GM12878 (cell line): ENCODE data around the gene GFPT1. TPM values are rescaled to one million over a fixed set of nuclear protein-coding genes. Genes with fewer than 3 reads are reported as not detected.

ENCODE experiments used
- ATAC-seq: fragments of 200-7000 bp; cut with Tn5 transposase; 3 replicates; pipeline ENCODE4 v1.9.1; 2020; ENCODE audit warnings: mild to moderate bottlenecking, moderate library complexity
- BruUV-seq: library from RNA; stranded (reverse); fragments of 400-500 nt; replicated peaks from 2 replicates; lab custom pipeline; 2021; lab: Mats Ljungman, UMichigan
- CTCF ChIA-PET: fragments of 300-600 bp; sonication (Branson Sonifier 250); formaldehyde crosslinking; extraction: SDS; loops from one replicate; lab custom pipeline; 2021; ENCODE audit warnings: inconsistent platforms; lab: Yijun Ruan, JAX
- POLR2A ChIA-PET: fragments of 350-600 bp; formaldehyde crosslinking; extraction: SDS; loops from one replicate; lab custom pipeline; 2021; ENCODE audit warnings: inconsistent platforms; lab: Charles Lee
- RAD21 ChIA-PET: fragments of 300-600 bp; sonication (Branson Sonifier 250); formaldehyde crosslinking; loops from one replicate; lab custom pipeline; 2023; ENCODE audit warnings: antibody characterized with exemption; ENCODE audit not compliant: unreplicated experiment; lab: Charles Lee
- SMC1A ChIA-PET: fragments of 300-600 bp; sonication (Branson Sonifier 250); formaldehyde crosslinking; loops from one replicate; lab custom pipeline; 2023; ENCODE audit not compliant: unreplicated experiment, uncharacterized antibody; lab: Charles Lee
- DNase-seq: peaks from one replicate; pipeline ENCODE4 v3.0.0-alpha.2; 2011; ENCODE audit warnings: low read depth, low spot score
- FAIRE-seq: peaks from 3 replicates; lab custom pipeline; 2011; peaks lifted over from hg19 to GRCh38; lab: Jason Lieb, UNC
- H2AFZ ChIP-seq: 2 replicates; pipeline ENCODE4 v1.6.0; 2011; ENCODE audit warnings: low read depth, low read length, control low read depth; ENCODE audit not compliant: control insufficient read depth
- H3K27ac ChIP-seq: 2 replicates; pipeline ENCODE4 v1.5.1; 2011; ENCODE audit warnings: control low read depth; ENCODE audit not compliant: control insufficient read depth, insufficient read depth
- H3K27me3 ChIP-seq, 2 experiments: replicated peaks in 1 of 2; 2 replicates each; pipeline versions ENCODE4 v1.6.0 to v1.6.1; 2011; ENCODE audit warnings: low read length in 1 of 2; ENCODE audit not compliant: control insufficient read depth in 2 of 2, insufficient read depth in 2 of 2
- H3K36me3 ChIP-seq, 2 experiments: 2 replicates each; pipeline ENCODE4 v1.5.1; 2011; ENCODE audit warnings: low read length in 1 of 2; ENCODE audit not compliant: control insufficient read depth in 2 of 2, insufficient read depth in 2 of 2
- H3K4me1 ChIP-seq: 2 replicates; pipeline ENCODE4 v1.6.1; 2011; ENCODE audit warnings: mild to moderate bottlenecking, low read length, moderate library complexity, mixed read lengths; ENCODE audit not compliant: control insufficient read depth, insufficient read depth
- H3K4me2 ChIP-seq: 2 replicates; pipeline ENCODE4 v1.6.0; 2011; ENCODE audit warnings: control low read depth; ENCODE audit not compliant: control insufficient read depth, insufficient read depth
- H3K4me3 ChIP-seq: fragments of 200-600 bp; sonication (generic); 2 replicates; pipeline ENCODE4 v1.5.1; 2016
- H3K79me2 ChIP-seq: 2 replicates; pipeline ENCODE4 v1.6.0; 2011; ENCODE audit warnings: low read length; ENCODE audit not compliant: control insufficient read depth, insufficient read depth
- H3K9ac ChIP-seq: 2 replicates; pipeline ENCODE4 v1.8.0; 2011; ENCODE audit warnings: low read length, control low read depth, mixed read lengths; ENCODE audit not compliant: control insufficient read depth, insufficient read depth
- H3K9me3 ChIP-seq: replicated peaks from 3 replicates; pipeline ENCODE4 v1.5.1; 2011; ENCODE audit warnings: mild to moderate bottlenecking, low read length; ENCODE audit not compliant: control insufficient read depth, insufficient read depth
- H4K20me1 ChIP-seq: 2 replicates; pipeline ENCODE4 v1.6.0; 2011; ENCODE audit not compliant: control insufficient read depth, insufficient read depth
- BCLAF1 ChIP-seq: fragments of 450-650 bp; IDR thresholded peaks from 2 replicates; pipeline ENCODE4 v1.6.1; 2017; ENCODE audit warnings: antibody characterized with exemption, mild to moderate bottlenecking, moderate library complexity
- E2F8 ChIP-seq: fragments of 450-650 bp; IDR thresholded peaks from 2 replicates; pipeline ENCODE4 v1.6.1; 2018; ENCODE audit warnings: mild to moderate bottlenecking, low read depth, moderate library complexity; ENCODE audit not compliant: partially characterized antibody
- E4F1 ChIP-seq: fragments of 450-650 bp; IDR thresholded peaks from 2 replicates; pipeline ENCODE4 v1.6.1; 2018; ENCODE audit warnings: borderline replicate concordance, mild to moderate bottlenecking; ENCODE audit not compliant: partially characterized antibody
- HDAC6 ChIP-seq: fragments of 200-600 bp; sonication (generic); IDR thresholded peaks from one replicate; pipeline ENCODE4 v1.8.0; 2017; ENCODE audit warnings: antibody characterized with exemption; ENCODE audit not compliant: unreplicated experiment
- HDGF ChIP-seq: fragments of 450-650 bp; IDR thresholded peaks from 2 replicates; pipeline ENCODE4 v1.6.1; 2016; ENCODE audit warnings: antibody characterized with exemption
- IKZF1 ChIP-seq: fragments of 450-650 bp; conservative IDR thresholded peaks from 2 replicates; pipeline ENCODE4 v1.6.1; 2017; ENCODE audit warnings: antibody characterized with exemption, mild to moderate bottlenecking
- PAX8 ChIP-seq: fragments of 450-650 bp; IDR thresholded peaks from 2 replicates; pipeline ENCODE4 v1.6.1; 2017; ENCODE audit warnings: mild to moderate bottlenecking, moderate library complexity
- POLR2AphosphoS2 ChIP-seq: IDR thresholded peaks from 2 replicates; pipeline ENCODE4 v1.6.1; 2011; ENCODE audit warnings: low read depth, mild to moderate bottlenecking, low read length, improper control_type of control experiment, moderate library complexity
- SP1 ChIP-seq: IDR thresholded peaks from one replicate; pipeline ENCODE4 v1.6.1; 2011; ENCODE audit warnings: low read depth, low read length
- SUZ12 ChIP-seq: fragments of 200-600 bp; sonication (generic); IDR thresholded peaks from one replicate; pipeline ENCODE4 v1.6.1; 2018; ENCODE audit warnings: antibody characterized with exemption, mild to moderate bottlenecking; ENCODE audit not compliant: unreplicated experiment
- ZZZ3 ChIP-seq: IDR thresholded peaks from 2 replicates; pipeline ENCODE4 v1.6.1; 2011; ENCODE audit warnings: low read depth; ENCODE audit not compliant: control insufficient read depth, insufficient read length
- WGBS: methylation state at CpG from one replicate; pipeline ENCODE4 v1.1.6; 2016; ENCODE audit warnings: low lambda C conversion rate; ENCODE audit not compliant: insufficient replicate concordance, insufficient coverage; ENCODE audit errors: missing lambda C conversion rate; 5-methylcytosine and 5-hydroxymethylcytosine counted together
- in situ Hi-C: fragments of 300-500 bp; cut with MboI; formaldehyde crosslinking; loops from 9 replicates; pipeline ENCODE4 v1.14.3; 2018; ENCODE audit warnings: mixed read lengths
- intact Hi-C: fragments of 100-400 bp; cut with micrococcal nuclease; formaldehyde crosslinking; loops from one replicate; pipeline ENCODE4 v1.14.2; 2022; ENCODE audit not compliant: unreplicated experiment
- polyA plus RNA-seq, 11 experiments: library from polyadenylated mRNA; depleted of rRNA in 4 of 11; unstranded in 6 of 11; stranded (reverse) in 5 of 11; fragments of >200 nt; fragmentation: Nextera tagmentation in 4 of 11; fragmentation: Illumina TruSeq in 1 of 11; extraction: Ambion mirVana in 4 of 11; extraction: Trizol in 1 of 11; gene quantifications; 1 replicate in 1 of 11; 2 replicates in 10 of 11; pipeline versions ENCODE4 v1.2.1 to v1.2.3, GENCODE V29; 2011 to 2016; ENCODE audit warnings: inconsistent platforms in 2 of 11, missing spikeins in 2 of 11, low read depth in 1 of 11
- total RNA-seq, 4 experiments: library from RNA; depleted of rRNA in 3 of 4; stranded (reverse); fragments of >200 nt in 3 of 4; fragmentation: Illumina TruSeq in 1 of 4; extraction: Trizol in 1 of 4; gene quantifications; 2 replicates each; pipeline versions ENCODE4 v1.2.1 to v1.2.3, GENCODE V29; 2013 to 2021

GFPT1 gene
- total and polyA plus RNA-seq, 10 of the 15 experiments (the other 5 are each of a cell fraction or from before 2014, with no cell fraction given) = 10.1 to 95.2 (median 24.5) TPM

DNA sequence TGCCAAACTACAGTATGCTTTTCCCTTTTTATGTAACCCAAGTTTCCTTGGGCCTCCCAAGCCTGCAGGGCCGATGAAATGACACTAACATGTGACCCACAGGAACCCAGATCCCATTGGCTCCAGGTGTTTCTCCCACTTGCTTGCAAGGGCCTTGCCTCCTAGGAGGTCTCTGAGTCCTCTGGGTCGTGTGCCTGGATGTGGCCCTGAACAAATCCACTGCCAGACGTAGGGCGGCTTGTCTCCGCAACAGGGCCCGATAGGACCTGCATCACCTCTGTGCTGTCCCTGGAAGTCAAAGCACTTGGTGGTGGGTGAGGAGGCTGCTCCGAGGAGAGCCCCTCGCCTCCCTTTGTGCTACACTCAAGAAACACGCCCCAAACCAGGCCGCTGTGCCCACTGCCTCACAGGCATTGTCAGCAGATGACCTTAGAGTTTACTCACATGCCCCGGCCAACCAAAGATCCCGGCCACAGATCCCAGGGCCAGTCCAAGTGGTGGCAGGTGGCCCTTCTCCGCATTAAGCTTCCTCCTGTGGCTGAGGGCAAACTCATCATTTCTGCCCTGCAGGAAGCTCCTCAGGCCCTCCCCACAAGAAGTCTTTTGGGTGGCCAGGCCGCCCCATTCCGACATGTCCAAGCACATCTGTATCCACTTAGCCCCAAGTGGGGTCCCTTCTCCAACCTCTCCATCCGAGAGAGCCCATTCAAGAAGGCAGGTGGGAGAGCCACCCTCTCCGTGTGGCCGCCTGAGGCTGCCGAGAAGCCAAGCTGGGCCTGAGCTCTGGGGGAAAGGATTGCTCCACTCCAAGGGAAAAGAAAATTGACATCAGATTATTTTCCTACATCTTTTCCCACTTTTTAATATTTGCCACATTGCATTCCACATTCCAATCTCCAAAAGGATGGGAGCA, 76.7 kb downstream of the GFPT1 start (continued):
- no peak for TF ChIP-seq BCLAF1

DNA sequence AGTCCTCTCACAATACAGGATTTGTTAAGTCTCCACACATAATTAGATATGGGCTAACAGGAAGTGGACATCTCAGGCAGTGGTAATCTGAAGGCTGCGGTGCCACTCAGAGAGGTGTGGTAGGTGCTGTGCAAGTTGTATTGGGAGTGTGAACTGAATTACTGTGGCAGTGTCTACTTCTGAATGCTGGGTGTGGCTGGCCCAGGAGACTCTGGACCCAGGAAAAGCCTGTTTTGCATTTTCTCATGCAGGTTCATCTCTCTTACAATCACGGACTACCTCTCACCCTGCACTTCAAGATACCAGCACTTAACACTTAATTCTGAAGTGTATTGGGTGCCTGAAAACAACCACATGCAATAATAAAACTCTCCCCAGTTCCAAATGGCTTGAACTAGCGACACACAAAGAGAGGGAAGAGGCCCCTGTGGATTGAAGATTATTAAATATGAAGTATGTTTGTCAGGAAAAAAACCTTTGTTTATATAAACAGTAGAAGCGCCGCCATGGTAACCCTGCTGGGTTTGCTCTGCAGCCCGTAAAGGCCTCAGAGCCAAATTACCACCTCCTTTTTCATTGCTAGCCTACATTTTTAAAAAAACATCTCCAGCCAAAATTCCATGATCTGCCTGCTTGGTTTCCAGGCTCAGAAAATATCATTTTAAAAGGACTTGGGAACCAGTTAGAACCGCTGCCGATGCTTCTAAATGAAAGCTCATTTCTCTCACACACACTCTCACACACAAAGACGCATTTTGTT, 77.5 kb downstream of the GFPT1 start:
- H3K79me2 ChIP-seq = no peaks in the 10 kb centered on the region
- H2AFZ ChIP-seq = no peak overlapping the region
- in situ Hi-C loops = loop anchor here (5.0 kb wide), 1 partner anchor 287 kb away; no protein-coding TSS in a partner anchor
- ChIA-PET SMC1A (no interaction called here), CTCF (interaction anchor here (1.0 kb wide), 1 partner anchor 15 kb away, joined by 3 read pairs; no protein-coding TSS in a partner anchor), POLR2A (no interaction called here), RAD21 (no interaction called here)
- peaks cover 4 to 15% of the 10 kb centered on the region in 2 experiments for H3K27me3 ChIP-seq
- H3K4me3 ChIP-seq = no peak overlapping the region
- H3K36me3 ChIP-seq = no peaks in the 10 kb centered on the region
- FAIRE-seq = no peak
- 59% methylated on average over 9 of the region's 9 CpGs for WGBS
- 0 out of 2 replicates have a peak, but pooled peaks cover 5% of the 10 kb centered on the region for H3K4me1 ChIP-seq
- H3K9ac ChIP-seq = no peak overlapping the region
- no peak overlapping the region for H3K27ac ChIP-seq
- H4K20me1 ChIP-seq = no peaks in the 10 kb centered on the region
- no peak; the same call in 2 of the 3 replicates for ATAC-seq
- H3K4me2 ChIP-seq = no peak overlapping the region
- BruUV-seq = no TSS peak
- DNase-seq = no peak
- H3K9me3 ChIP-seq = no peaks in the 10 kb centered on the region
- TF ChIP-seq IKZF1 (no peak), PAX8 (no peak), HDGF (no peak), SP1 (no peak), E4F1 (no peak), SUZ12 (no peak), HDAC6 (no peak), E2F8 (no peak), ZZZ3 (no peak), POLR2AphosphoS2 (no peak)
- intact Hi-C loops = loop anchor here (5.0 kb wide), 2 partner anchors 297 to 842 kb away; partner anchors contain the start of genes ANTXR1, APLF and FBXO48
